Kidney epithelial cell (primary cell): ENCODE measurements around the gene ARMC3. TPM values are rescaled to one million over a fixed set of nuclear protein-coding genes. Genes with fewer than 3 reads are reported as not detected.

Source experiments
- DNase-seq: peaks from one replicate; pipeline ENCODE4 v3.0.0-alpha.2; 2010; ENCODE audit warnings: low read depth
- H3K27me3 ChIP-seq: 2 replicates; pipeline ENCODE4 v1.6.0; 2011; ENCODE audit warnings: low read length; ENCODE audit not compliant: control insufficient read depth, insufficient read depth
- H3K36me3 ChIP-seq: 2 replicates; pipeline ENCODE4 v1.5.1; 2011; ENCODE audit warnings: low read length; ENCODE audit not compliant: control insufficient read depth, insufficient read depth
- H3K4me3 ChIP-seq: 2 replicates; pipeline ENCODE4 v1.5.1; 2011; ENCODE audit warnings: low read depth, mild to moderate bottlenecking, control low read depth, low read length
- CTCF ChIP-seq: IDR thresholded peaks from 2 replicates; pipeline ENCODE4 v1.5.1; 2011; ENCODE audit warnings: mild to moderate bottlenecking, moderate library complexity, low read length, control low read depth, inconsistent platforms; ENCODE audit not compliant: insufficient read depth, poor library complexity, severe bottlenecking
- total RNA-seq: library from RNA; depleted of rRNA; stranded (reverse); fragments of >200 nt; gene quantifications from 2 replicates; pipeline ENCODE4 v1.2.3, GENCODE V29; 2015

ARMC3 gene
- total RNA-seq, 1 donor from 2014 or later = 1.6 TPM

DNA sequence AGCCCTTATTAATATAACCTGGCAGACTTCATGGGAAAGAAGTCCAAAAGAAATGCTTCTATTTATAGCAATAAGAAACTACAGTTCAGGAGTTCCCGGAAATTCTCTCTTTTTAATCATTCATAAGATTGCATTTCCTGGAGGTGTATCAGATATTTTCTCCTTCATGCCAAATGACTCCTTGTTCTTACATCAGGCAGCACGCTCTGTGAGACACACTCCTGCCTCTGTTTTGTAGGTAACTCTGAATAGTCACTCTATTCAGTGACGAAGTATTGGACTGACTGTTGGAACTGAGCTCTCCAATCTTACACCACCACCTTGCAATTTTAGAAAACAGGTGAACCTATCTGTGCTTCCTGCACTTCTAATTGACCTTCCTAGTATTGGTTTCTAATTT is 88.8 kb downstream of the ARMC3 start:
- H3K27me3 ChIP-seq = no peaks in the 10 kb centered on the region
- no peak overlapping the region for H3K4me3 ChIP-seq
- no peak for TF ChIP-seq CTCF
- no peak for DNase-seq
- no peaks in the 10 kb centered on the region for H3K36me3 ChIP-seq

DNA sequence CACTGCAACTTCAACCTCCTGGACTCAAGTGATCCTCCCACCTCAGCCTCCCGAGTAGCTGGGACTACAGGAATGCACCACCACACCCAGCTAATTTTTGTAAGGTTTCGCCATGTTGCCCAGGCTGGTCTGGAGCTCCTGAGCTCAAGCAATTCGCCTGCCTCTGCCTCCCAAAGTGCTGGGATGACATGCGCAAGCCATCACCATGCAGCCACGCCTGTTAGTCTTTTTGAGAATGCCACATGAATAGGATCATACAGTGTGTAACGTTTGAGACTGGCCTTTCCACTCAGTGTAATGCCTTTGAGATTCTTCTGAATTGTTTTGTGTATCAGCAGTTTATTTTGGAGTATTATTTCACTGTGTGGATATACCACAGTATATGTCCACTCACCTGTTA is 91.8 kb downstream of the ARMC3 start:
- Histone ChIP-seq H3K4me3 (no peak overlapping the region), H3K36me3 (no peaks in the 10 kb centered on the region), H3K27me3 (no peaks in the 10 kb centered on the region)
- no peak for TF ChIP-seq CTCF
- DNase-seq = no peak

DNA sequence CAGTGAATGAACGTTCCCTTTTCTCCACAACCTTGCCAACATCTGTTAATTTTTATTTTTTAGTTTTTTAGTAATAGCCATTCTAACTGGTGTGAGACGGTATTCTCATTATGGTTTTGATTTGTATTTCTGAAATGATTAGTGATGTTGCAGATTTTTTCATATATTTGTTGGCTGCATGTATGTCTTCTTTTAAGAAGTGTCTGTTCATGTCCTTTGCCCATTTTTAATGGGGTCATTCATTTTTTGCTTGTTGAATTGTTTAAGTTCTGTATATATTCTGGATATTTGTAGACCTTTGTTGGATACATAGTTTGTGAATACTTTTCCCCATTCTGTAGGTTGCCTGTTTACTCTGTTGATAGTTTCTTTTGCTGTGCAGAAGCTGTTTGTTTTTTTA is 93.6 kb downstream of the ARMC3 start:
- Histone ChIP-seq H3K36me3 (no peaks in the 10 kb centered on the region), H3K4me3 (no peak overlapping the region), H3K27me3 (no peaks in the 10 kb centered on the region)
- no peak for TF ChIP-seq CTCF
- DNase-seq = no peak

- Histone ChIP-seq H3K36me3 (no peaks in the 10 kb centered on the region), H3K27me3 (no peaks in the 10 kb centered on the region), H3K4me3 (no peak overlapping the region)
- TF ChIP-seq CTCF = no peak
- DNase-seq = no peak
Observed at GRCh38 chr10:23024002-23024401, 96.1 kb downstream of the ARMC3 start.

- no peaks in the 10 kb centered on the region for H3K27me3 ChIP-seq
- no peak for TF ChIP-seq CTCF
- no peaks in the 10 kb centered on the region for H3K36me3 ChIP-seq
- DNase-seq = no peak
- no peak overlapping the region for H3K4me3 ChIP-seq
Observed at GRCh38 chr10:23031318-23031717, 103.5 kb downstream of the ARMC3 start.

DNA sequence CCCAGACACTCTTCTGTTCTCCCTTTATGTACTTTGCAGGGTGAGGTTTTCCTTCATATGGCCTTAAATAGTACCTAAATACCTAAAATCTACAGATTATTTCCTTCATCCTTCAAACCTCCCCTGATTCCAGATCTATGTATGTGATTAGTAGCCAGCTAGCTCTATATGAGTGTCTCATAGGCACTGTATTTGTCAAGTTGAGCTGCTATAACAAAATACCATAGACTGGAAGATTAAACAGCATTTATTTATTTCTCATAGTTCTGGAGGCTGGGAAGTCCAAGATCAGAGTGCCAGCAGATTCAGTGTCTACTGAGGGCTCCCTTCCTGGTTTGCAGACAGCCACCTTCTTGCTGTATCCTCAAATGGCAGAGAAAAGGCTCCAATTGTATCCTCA is 106.9 kb downstream of the ARMC3 start:
- no peak for TF ChIP-seq CTCF
- no peaks in the 10 kb centered on the region for H3K36me3 ChIP-seq
- H3K27me3 ChIP-seq = no peaks in the 10 kb centered on the region
- no peak overlapping the region for H3K4me3 ChIP-seq
- no peak for DNase-seq
